HCT116 (cell line): ENCODE measurements around the gene ART3. TPM values are rescaled to one million over a fixed set of nuclear protein-coding genes. Genes with fewer than 3 reads are reported as not detected.

Experiments
- ATAC-seq: fragments of 200-7000 bp; cut with Tn5 transposase; 2 replicates; pipeline ENCODE4 v1.9.1; 2020; ENCODE audit warnings: mild to moderate bottlenecking, moderate library complexity
- BruUV-seq: library from RNA; stranded (reverse); fragments of 400-500 nt; replicated peaks from 2 replicates; lab custom pipeline; 2021; lab: Mats Ljungman, UMichigan
- CTCF ChIA-PET: fragments of 300-600 bp; sonication (Branson Sonifier 250); formaldehyde crosslinking; loops from one replicate; lab custom pipeline; 2021; ENCODE audit warnings: antibody characterized with exemption; lab: Charles Lee
- POLR2A ChIA-PET: fragments of 300-600, 350-600 bp; sonication (Branson Sonifier 250); formaldehyde crosslinking; loops from one replicate; lab custom pipeline; 2021; ENCODE audit warnings: antibody characterized with exemption; lab: Charles Lee
- RAD21 ChIA-PET, 2 experiments: fragments of 300-600 bp; sonication (Branson Sonifier 250); formaldehyde crosslinking; loops; one replicate each; lab custom pipeline; 2023; ENCODE audit warnings: low total read pairs in 2 of 2; ENCODE audit not compliant: uncharacterized antibody in 2 of 2, unreplicated experiment in 2 of 2, low non-redundant PET in 1 of 2; lab: Charles Lee
- DNase-seq: peaks from one replicate; pipeline ENCODE4 v3.0.0-alpha.2; 2010; ENCODE audit warnings: low read depth, low spot score
- H2AFZ ChIP-seq: fragments of 200-600 bp; shearing (Covaris generic), sonication (generic); 2 replicates; pipeline ENCODE4 v1.6.1; 2017; ENCODE audit warnings: low read depth, mixed run types, mixed read lengths, antibody characterized with exemption, low read length; ENCODE audit not compliant: poor library complexity, severe bottlenecking
- H3K27ac ChIP-seq: 2 replicates; pipeline ENCODE4 v1.5.1; 2012; ENCODE audit warnings: low read depth, low read length
- H3K27me3 ChIP-seq: fragments of 200-600 bp; sonication (generic); 2 replicates; pipeline ENCODE4 v1.6.1; 2016; ENCODE audit warnings: mixed run types, low read length, mixed read lengths; ENCODE audit not compliant: insufficient read depth
- H3K36me3 ChIP-seq, 2 experiments: fragments of 200-500 bp in 1 of 2; fragments of 200-600 bp in 1 of 2; sonication (Bioruptor generic) in 1 of 2; sonication (generic) in 1 of 2; 2 replicates each; pipeline versions ENCODE4 v1.5.1 to v1.6.1; 2014 to 2016; ENCODE audit warnings: low read length in 2 of 2, inconsistent platforms in 1 of 2, mixed read lengths in 1 of 2, mixed run types in 1 of 2; ENCODE audit not compliant: insufficient read depth in 2 of 2, control insufficient read depth in 1 of 2
- H3K4me1 ChIP-seq, 2 experiments: fragments of 200-600 bp in 1 of 2; sonication (generic) in 1 of 2; 2 replicates each; pipeline versions ENCODE4 v1.5.1 to v1.6.1; 2012 to 2017; ENCODE audit warnings: low read length in 2 of 2, inconsistent platforms in 1 of 2, mild to moderate bottlenecking in 1 of 2, mixed read lengths in 1 of 2, mixed run types in 1 of 2, moderate library complexity in 1 of 2; ENCODE audit not compliant: insufficient read depth in 2 of 2, control insufficient read depth in 1 of 2
- H3K4me2 ChIP-seq: fragments of 200-600 bp; sonication (generic); 2 replicates; pipeline ENCODE4 v1.6.1; 2017; ENCODE audit warnings: mixed run types, low read length, mixed read lengths
- H3K4me3 ChIP-seq, 2 experiments: fragments of 200-600 bp in 1 of 2; sonication (generic) in 1 of 2; replicated peaks in 1 of 2; 2 replicates each; pipeline ENCODE4 v1.5.1; 2011 to 2016; ENCODE audit warnings: low read length in 2 of 2, control low read depth in 1 of 2, low read depth in 1 of 2, mild to moderate bottlenecking in 1 of 2, mixed read lengths in 1 of 2, mixed run types in 1 of 2
- H3K79me2 ChIP-seq: fragments of 200-600 bp; sonication (generic); 2 replicates; pipeline ENCODE4 v1.6.1; 2017; ENCODE audit warnings: mild to moderate bottlenecking, mixed run types, low read length, moderate library complexity, mixed read lengths; ENCODE audit not compliant: insufficient read depth
- H3K9ac ChIP-seq: fragments of 200-600 bp; sonication (generic); 2 replicates; pipeline ENCODE4 v1.6.1; 2016; ENCODE audit warnings: low read length, mixed read lengths
- H3K9me2 ChIP-seq: fragments of 200-600 bp; sonication (generic), shearing (Covaris generic); 2 replicates; pipeline ENCODE4 v1.6.1; 2017; ENCODE audit warnings: mixed run types, mild to moderate bottlenecking, moderate library complexity; ENCODE audit not compliant: insufficient read depth
- H3K9me3 ChIP-seq, 2 experiments: fragments of 200-500 bp in 1 of 2; fragments of 200-600 bp in 1 of 2; sonication (Bioruptor generic) in 1 of 2; sonication (generic) in 1 of 2; 2 replicates each; pipeline ENCODE4 v1.6.1; 2014 to 2017; ENCODE audit warnings: low read length in 2 of 2, mixed read lengths in 2 of 2, inconsistent platforms in 1 of 2, low read depth in 1 of 2, mild to moderate bottlenecking in 1 of 2, mixed run types in 1 of 2, moderate library complexity in 1 of 2; ENCODE audit not compliant: control insufficient read depth in 1 of 2, insufficient read depth in 1 of 2
- H4K20me1 ChIP-seq: fragments of 200-600 bp; sonication (generic), shearing (Covaris generic); 2 replicates; pipeline ENCODE4 v1.6.1; 2017; ENCODE audit warnings: mixed run types, mild to moderate bottlenecking, moderate library complexity; ENCODE audit not compliant: insufficient read depth
- EZH2phosphoT487 ChIP-seq: fragments of 200-600 bp; IDR thresholded peaks from 2 replicates; pipeline ENCODE4 v1.6.1; 2018; ENCODE audit warnings: antibody characterized with exemption, borderline replicate concordance
- POLR2A ChIP-seq: IDR thresholded peaks from 2 replicates; pipeline ENCODE4 v1.7.0; 2011; ENCODE audit warnings: borderline replicate concordance; ENCODE audit not compliant: insufficient read depth, insufficient read length; ENCODE audit errors: extremely low read depth
- POLR2AphosphoS5 ChIP-seq: IDR thresholded peaks from 2 replicates; pipeline ENCODE4 v1.6.1; 2011; ENCODE audit warnings: mild to moderate bottlenecking, low read depth, low read length, moderate library complexity
- SIN3A ChIP-seq: IDR thresholded peaks from 2 replicates; pipeline ENCODE4 v1.6.1; 2012; ENCODE audit warnings: low read depth
- SRF ChIP-seq: IDR thresholded peaks from 2 replicates; pipeline ENCODE4 v1.6.1; 2012; ENCODE audit warnings: low read depth
- ZFX ChIP-seq: fragments of 450-650 bp; IDR thresholded peaks from 2 replicates; pipeline ENCODE4 v1.6.1; 2017
- ZNF274 ChIP-seq: fragments of 200-500 bp; sonication (Bioruptor generic); IDR thresholded peaks from 2 replicates; pipeline ENCODE4 v1.6.1; 2014; ENCODE audit warnings: mild to moderate bottlenecking, low read depth, low read length, inconsistent platforms
- intact Hi-C: fragments of 100-400 bp; cut with micrococcal nuclease; formaldehyde crosslinking; loops from 2 replicates; pipeline ENCODE4 v1.10.0; 2022
- total RNA-seq: library from RNA; stranded (reverse); gene quantifications from one replicate; pipeline ENCODE4 v1.2.1, GENCODE V29; 2021; ENCODE audit not compliant: unreplicated experiment
- TF ChIP-seq, protein P1 (sequence below), 3 experiments: fragments of 200-600 bp in 1 of 3; sonication (generic) in 1 of 3; IDR thresholded peaks in 2 of 3; conservative IDR thresholded peaks in 1 of 3; 2 replicates each; pipeline ENCODE4 v1.5.1; 2012 to 2017; ENCODE audit warnings: low read depth in 2 of 3, low read length in 2 of 3, antibody characterized with exemption in 1 of 3, borderline replicate concordance in 1 of 3, control low read depth in 1 of 3, mild to moderate bottlenecking in 1 of 3, mixed read lengths in 1 of 3, mixed run types in 1 of 3, moderate library complexity in 1 of 3; ENCODE audit not compliant: insufficient read depth in 1 of 3
- TF ChIP-seq, protein P2 (sequence below): IDR thresholded peaks from 2 replicates; pipeline ENCODE4 v1.6.1; 2012; ENCODE audit warnings: low read depth

ART3 gene
- total RNA-seq, 1 experiment from 2014 or later = not detected

DNA sequence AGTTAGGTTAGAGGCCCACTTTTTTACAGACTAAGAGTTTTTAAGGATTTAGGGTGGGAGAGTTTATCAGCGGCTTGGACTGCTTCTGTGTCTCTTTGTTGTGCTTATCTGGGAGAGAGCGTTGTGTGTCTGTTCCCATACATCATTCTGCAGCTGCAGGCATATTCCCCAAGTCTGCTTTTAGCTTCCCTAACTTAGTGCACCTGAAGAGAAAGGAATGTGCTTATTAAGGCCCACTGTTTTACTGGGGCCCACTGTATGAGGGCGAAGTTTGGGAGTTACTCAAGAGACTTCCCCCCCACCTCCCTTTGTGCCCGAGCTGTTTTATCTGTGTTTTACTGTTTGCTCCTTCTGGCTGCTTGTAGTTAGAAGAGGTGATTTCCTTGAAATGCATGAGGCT, 31.9 kb downstream of the ART3 start (continued):
- TF ChIP-seq, protein P1, sequence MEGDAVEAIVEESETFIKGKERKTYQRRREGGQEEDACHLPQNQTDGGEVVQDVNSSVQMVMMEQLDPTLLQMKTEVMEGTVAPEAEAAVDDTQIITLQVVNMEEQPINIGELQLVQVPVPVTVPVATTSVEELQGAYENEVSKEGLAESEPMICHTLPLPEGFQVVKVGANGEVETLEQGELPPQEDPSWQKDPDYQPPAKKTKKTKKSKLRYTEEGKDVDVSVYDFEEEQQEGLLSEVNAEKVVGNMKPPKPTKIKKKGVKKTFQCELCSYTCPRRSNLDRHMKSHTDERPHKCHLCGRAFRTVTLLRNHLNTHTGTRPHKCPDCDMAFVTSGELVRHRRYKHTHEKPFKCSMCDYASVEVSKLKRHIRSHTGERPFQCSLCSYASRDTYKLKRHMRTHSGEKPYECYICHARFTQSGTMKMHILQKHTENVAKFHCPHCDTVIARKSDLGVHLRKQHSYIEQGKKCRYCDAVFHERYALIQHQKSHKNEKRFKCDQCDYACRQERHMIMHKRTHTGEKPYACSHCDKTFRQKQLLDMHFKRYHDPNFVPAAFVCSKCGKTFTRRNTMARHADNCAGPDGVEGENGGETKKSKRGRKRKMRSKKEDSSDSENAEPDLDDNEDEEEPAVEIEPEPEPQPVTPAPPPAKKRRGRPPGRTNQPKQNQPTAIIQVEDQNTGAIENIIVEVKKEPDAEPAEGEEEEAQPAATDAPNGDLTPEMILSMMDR (IDR thresholded peaks at IDR 0.05 in 2 of 3, conservative IDR thresholded peaks at IDR 0.05 in 1 of 3; ENCODE audit: borderline replicate concordance in 1 of 3, insufficient read depth in 1 of 3, low read depth in 2 of 3, low read length in 2 of 3) = no peak
- TF ChIP-seq ZFX = no peak

DNA sequence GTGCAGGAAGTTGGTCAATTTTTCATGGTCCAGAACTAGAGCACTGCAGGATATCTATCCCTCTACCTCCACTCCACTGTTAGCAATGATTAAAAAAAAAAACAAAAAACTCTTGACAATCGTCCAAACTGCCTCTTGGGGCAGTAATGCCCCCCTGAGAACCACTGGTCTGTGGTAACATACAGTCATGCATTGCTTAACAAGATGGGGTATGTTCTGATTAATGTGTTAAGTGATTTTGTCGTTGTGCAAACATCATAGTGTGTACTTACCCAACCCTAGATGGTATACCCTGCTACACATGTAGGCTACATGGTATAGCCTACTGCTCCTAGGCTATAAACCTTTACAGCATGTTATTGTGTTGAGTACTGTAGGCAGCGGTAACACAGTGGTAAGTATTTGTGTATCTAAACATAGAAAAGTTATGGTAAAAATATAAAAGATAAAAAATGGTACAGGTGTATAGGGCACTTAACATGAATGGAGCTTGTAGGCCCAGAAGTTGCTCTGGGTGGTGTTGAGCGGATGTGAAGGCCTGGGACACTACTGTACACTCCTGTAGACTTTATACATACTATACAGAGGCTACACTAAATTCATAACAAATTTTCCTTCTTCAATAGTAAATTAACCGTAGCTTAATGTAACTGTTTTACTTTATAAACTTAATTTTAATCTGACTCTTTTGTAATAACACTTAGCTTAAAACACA, 34.1 kb downstream of the ART3 start:
- POLR2A ChIA-PET = interaction anchor here (0.7 kb wide), 1 partner anchor 17 kb away, joined by 3 read pairs; no protein-coding TSS in a partner anchor
- peak; percentile 76 for ATAC-seq

More for the DNA sequence above, 34.1 kb downstream of the ART3 start:
- H3K9ac ChIP-seq = no peak overlapping the region
- no peaks in the 10 kb centered on the region for H3K9me2 ChIP-seq
- no peak for TF ChIP-seq POLR2A
- TF ChIP-seq EZH2phosphoT487 = no peak
- TF ChIP-seq POLR2AphosphoS5 = no peak
- TF ChIP-seq SIN3A = no peak
- TF ChIP-seq, protein P2, sequence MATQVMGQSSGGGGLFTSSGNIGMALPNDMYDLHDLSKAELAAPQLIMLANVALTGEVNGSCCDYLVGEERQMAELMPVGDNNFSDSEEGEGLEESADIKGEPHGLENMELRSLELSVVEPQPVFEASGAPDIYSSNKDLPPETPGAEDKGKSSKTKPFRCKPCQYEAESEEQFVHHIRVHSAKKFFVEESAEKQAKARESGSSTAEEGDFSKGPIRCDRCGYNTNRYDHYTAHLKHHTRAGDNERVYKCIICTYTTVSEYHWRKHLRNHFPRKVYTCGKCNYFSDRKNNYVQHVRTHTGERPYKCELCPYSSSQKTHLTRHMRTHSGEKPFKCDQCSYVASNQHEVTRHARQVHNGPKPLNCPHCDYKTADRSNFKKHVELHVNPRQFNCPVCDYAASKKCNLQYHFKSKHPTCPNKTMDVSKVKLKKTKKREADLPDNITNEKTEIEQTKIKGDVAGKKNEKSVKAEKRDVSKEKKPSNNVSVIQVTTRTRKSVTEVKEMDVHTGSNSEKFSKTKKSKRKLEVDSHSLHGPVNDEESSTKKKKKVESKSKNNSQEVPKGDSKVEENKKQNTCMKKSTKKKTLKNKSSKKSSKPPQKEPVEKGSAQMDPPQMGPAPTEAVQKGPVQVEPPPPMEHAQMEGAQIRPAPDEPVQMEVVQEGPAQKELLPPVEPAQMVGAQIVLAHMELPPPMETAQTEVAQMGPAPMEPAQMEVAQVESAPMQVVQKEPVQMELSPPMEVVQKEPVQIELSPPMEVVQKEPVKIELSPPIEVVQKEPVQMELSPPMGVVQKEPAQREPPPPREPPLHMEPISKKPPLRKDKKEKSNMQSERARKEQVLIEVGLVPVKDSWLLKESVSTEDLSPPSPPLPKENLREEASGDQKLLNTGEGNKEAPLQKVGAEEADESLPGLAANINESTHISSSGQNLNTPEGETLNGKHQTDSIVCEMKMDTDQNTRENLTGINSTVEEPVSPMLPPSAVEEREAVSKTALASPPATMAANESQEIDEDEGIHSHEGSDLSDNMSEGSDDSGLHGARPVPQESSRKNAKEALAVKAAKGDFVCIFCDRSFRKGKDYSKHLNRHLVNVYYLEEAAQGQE = no peak
- no peak for TF ChIP-seq SRF
- TF ChIP-seq, protein P1 (IDR thresholded peaks at IDR 0.05 in 2 of 3, conservative IDR thresholded peaks at IDR 0.05 in 1 of 3; ENCODE audit: borderline replicate concordance in 1 of 3, insufficient read depth in 1 of 3, low read depth in 2 of 3, low read length in 2 of 3) = peak in 2 of 3 experiments; percentile 11 to 36; a peak in 3 of 6 replicates
- TF ChIP-seq ZNF274 = no peak
- TF ChIP-seq, all 23 proteins: peak for 1
- Histone ChIP-seq H2AFZ (no peak overlapping the region), H3K36me3 (no peaks in the 10 kb centered on the region), H3K79me2 (no peaks in the 10 kb centered on the region), H3K4me1 (no peaks in the 10 kb centered on the region), H4K20me1 (no peaks in the 10 kb centered on the region), H3K4me2 (no peak overlapping the region), H3K4me3 (no peak overlapping the region), H3K9me3 (no peaks in the 10 kb centered on the region), H3K27ac (no peak overlapping the region), H3K27me3 (peaks cover 6% of the 10 kb centered on the region; the same call in 1 of the 2 replicates)
- DNase-seq = no peak
- no TSS peak for BruUV-seq
- intact Hi-C loops = no loop called here
- ChIA-PET CTCF (interaction anchor here (0.6 to 1.5 kb wide), 2 partner anchors 8 to 1907 kb away, joined by 3 to 5 read pairs; no protein-coding TSS in a partner anchor), RAD21 (no interaction called here)
